GM19468 (cell line): ENCODE results near the gene PLCL1.
"Not testable (repeated sequence)": the region's sequence is repeated elsewhere in the genome, so short reads cannot be mapped to it uniquely, and the experiment has no call there.

Experiments used
- ATAC-seq: cut with Tn5 transposase; IDR thresholded peaks from one replicate; pipeline ENCODE4 v1.9.1; 2021; ENCODE audit warnings: mild to moderate bottlenecking, moderate library complexity, moderate number of reproducible peaks; ENCODE audit not compliant: unreplicated experiment; ENCODE audit errors: extremely low read depth

The PLCL1 gene

DNA sequence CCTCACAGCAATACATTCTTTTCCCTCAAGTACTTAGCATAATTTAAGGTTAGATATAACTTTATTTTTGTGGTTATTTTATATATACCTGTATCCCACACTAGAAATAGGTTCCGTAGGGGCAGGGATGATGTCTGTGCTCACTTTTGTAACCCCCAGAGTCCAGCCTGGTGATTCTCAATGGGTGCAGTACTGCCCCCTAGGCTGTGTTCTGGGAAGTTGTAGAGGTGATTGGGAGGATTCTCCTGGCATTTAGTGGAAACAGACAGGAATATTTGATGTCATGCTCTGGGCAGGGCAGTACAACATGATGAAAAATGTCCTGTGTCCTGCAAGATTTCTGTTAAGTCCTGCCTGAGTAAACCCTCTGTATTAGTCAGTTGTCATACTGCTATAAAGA lies 333.3 kb downstream of the PLCL1 start:
- ATAC-seq = no peak

DNA sequence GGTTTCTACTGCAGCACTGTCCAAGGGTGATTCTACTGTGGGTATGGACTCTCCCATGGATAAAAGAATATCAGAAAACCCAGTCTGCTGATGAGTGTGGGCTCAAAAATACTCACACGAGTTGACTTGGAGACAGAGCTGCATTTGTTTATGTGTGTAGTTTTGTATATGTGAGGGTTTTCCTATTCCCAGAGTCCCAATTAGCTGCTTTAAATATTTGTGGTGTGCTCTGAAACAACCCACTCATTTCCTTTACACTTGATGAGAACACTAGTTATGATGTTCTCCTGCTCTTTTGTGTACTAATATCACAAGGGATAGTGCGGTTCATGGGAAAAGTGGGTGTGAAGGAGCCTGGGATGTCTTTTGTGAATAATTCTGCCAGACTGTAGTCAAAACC lies 337.3 kb downstream of the PLCL1 start:
- no peak for ATAC-seq

DNA sequence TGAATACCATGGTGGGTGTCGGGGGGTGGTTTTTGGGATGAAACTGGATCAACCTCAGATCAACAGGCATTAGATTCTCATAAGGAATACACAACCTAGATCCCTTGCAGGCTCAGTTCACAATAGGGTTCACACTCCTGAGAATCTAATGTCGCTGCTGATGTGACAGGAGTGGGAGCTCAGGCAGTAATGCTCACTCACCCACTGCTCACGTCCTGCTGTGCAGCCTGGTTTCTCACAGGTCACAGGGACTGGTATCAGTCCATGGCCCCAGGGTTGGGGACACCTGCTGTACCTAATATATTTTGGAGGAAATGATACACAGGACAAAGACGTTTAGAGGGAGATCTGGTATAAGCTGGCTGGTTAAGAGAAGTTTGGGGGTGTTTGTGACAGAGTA lies 338.8 kb downstream of the PLCL1 start:
- ATAC-seq = no peak

DNA sequence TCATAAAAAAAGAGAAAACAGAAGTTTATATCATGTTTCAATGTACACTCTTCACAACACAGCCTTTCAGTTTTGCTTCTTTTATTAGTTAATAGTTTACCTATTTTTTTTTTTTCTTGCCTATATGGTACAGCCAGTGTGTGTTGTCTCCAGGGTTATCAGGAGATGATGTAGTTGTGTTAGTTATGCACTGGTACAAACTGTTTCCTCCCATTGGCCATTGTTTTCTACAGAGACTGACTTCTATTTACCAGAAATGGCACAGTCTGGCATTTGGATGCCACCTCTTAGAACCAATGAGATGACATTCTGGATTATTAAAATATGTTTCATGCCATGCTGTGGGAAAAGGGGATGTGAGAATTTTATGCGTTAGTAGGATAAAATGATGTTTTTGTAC lies 339.4 kb downstream of the PLCL1 start:
- ATAC-seq = no peak

DNA sequence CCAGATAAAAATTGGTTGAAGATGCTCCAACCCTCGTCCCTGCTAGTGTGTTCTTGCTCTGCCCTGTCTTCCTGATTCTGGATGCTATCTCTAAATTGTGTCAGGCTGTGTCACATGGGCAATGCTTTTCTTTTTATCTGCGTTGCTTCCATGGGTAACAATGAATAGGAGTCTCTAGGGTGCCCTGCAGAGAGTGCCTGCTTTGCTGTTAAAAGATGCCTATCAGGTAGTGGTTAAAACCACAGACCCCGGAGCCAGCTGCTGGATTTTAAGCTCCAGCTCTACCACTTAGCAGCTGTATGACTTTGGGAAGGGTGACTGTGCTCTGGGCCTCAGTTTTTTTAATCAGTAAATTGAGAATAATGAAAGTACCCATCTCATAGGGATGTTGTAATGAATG lies 340.3 kb downstream of the PLCL1 start:
- no peak for ATAC-seq

DNA sequence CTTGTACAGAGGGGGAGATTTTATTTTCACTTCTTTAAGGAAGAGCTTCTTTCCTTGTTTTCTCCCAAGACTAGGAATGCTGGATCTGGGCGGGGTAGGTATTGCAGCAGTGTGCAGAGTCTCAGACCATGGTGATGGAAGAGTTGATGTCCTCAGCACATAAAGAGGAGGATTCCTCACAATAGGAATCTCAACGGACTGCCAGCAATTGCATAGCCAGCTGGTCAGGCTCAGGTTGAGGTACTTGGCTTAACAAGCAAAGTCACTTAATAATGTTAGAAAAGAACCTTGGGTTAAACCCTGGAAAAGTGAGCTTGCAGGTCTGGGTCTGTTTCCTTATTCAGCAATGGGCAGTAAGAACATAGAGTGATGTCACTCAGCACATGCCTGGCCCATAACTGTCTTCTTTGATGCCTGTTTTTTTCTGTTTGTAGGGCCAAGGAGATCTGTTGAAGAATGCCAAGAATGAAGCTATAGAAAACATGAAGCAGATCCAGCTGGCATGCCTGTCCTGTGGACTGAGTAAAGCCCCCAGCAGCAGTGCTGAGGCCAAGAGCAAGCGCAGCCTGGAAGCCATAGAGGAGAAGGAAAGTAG lies 342.1 kb downstream of the PLCL1 start:
- no peak for ATAC-seq

DNA sequence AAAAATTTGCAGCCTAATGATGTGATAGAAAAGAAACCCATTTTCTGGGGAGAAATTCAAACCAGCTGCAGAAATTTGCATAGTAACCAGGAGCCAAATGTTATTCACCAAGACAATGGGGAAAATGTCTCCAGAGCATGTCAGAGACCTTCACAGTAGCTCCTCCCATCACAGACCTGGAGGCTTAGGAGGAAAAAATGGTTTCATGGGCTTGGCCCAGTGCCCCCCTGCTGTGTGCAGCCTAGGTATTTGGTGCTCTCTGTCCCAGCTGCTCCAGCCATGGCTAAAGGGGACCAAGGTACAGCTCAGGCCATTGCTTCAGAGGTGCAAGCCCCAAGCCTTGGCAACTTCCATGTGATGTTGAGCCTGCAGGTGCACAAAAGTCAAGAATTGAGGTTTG lies 352.9 kb downstream of the PLCL1 start:
- no peak for ATAC-seq

DNA sequence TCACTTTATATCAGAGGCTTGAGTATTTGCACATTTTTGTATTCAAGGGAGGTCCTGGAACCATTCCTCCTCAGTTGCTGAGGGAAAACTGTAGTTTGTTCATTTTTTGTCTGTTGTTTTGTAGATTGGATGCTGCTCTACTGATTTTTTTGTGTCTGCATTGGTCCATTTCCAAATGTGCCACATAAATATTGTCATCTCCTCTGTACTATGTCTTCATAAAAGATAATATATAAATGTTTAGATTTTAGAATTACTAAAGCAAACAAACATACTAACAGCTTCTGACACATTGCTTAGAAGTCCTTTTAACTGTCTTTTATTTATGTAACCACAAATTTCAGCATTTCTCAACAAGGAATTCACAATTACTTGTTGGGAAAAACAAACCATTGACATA lies 356.8 kb downstream of the PLCL1 start:
- ATAC-seq = no peak

DNA sequence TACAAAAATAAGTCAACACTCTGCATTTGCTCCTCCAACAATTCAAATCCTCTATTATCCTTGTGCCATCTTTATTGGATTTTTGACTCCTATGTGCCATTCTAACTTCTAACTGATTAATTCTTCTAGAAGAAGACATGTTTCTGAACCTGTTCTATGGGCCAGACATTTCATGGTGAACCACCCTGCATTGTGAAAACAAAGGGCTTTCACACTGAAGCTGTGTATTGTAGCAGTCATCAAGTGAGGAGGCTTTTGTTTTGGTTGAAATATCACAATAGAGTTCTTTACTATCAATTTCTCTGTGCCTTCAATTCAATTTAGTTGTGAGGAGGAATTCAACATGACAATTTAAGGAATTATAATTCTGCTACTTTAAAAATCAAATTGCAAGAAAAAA lies 357.9 kb downstream of the PLCL1 start:
- no peak for ATAC-seq

DNA sequence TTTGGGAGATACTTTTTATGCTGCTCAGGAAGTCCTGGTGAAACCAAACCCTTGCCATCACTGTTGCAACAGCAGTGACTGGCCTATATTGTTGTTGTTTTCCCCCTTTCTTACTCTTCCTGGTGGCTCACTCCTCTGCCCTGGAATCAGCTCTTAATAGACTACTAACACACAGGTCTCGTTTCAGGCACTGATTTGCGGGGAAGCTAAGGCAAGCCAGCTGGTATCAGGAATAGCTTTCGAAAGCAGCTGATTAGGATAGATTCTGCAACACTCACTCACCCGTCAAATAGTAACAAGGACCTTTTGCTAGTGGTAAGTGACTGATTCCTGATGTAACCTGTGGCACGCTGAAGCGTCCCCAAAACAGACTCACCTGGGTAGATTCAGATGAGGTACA lies 360.4 kb downstream of the PLCL1 start:
- ATAC-seq = no peak

DNA sequence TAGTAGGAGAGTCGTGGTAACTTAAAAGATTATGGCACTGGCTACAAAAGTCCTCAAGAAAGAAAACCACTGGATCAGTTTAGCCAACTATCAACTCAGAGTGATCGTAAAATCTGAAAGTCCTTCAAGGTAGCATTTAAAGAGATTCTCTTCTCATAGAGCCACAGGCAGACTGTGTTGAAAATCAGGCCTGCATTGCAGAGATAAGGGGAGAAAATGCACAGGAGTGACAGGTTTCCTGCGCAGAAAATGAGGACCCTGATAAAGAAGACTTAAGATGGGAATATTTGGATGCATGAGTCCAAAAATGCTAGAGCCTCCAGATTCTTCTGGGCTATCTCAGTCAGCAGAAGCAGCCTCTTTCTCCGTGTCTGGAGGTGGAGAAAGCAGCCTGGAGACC lies 360.9 kb downstream of the PLCL1 start:
- no peak for ATAC-seq

DNA sequence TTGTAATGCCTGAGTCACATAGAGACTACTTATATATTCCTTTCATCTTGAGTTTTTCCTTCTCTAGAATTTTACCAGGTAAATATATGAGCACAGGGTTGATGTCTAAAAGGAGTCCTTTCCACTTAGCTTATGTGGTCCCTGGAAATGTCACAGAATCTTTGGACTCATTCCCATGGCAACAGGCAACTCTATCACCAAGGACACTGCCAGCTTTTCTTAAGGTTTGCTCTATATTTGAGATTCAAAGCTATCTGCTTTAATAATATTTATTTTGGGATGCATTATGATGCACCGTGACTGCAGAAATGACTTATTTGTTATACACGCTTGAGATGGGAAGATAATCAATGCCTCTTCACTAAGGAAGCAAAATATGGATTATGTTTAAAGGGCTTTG lies 363.0 kb downstream of the PLCL1 start:
- ATAC-seq = no peak

DNA sequence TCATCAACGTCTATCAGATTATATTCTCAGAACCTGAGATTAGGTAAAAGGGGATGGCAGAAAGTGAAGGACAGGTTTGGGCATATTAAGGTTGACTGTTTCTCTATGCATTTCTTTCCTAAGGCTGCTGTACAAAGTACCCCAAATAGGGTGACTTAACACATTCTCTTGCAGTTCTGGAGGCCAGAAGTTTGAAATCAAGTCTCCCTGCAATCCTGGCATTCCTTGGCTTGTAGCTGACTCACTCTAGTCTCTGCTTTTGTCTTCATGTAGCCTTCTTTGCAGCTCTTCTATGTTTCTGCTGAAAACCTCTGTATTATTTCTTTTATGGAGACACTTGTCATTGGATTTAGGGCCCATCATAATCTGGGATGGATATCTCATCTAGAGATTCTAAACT lies 364.3 kb downstream of the PLCL1 start:
- ATAC-seq = no peak

DNA sequence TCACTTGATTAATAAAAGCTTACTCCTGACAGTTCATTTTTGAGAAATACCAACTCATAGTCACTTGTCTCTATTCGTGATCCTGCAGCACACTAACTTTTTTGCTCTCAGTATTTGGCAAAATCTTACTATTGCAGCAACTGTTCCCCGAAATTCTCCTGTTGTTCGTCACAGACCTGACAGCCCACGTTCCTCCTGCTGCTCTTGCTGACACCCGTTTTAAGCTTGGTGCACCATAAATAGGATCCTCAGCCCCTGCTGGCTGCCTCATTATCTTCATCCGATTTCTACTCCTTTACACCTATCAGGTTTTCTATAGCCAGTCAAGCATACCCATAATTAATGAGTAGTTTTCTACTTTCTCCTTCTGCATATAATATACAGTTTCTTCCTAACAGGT lies 368.8 kb downstream of the PLCL1 start:
- no peak for ATAC-seq

DNA sequence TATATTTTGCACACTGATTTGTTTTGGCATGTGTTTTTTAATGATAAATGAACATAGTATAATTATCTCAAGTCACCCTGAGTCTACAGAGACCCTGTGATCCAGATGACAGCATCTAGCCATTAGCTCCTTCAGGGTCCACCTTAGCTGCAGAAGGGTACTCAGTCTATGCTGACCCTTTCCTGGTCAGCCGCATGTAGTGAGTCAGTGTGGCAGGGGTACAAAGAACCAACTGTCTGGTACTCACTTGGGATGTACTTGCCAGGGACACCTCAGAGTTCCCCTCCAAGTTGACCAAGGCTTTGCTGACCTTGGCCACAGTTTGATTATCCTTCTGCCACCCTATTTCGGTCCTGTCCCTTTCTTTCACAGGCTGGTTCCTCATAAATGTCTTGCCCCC lies 369.5 kb downstream of the PLCL1 start:
- ATAC-seq = no peak

DNA sequence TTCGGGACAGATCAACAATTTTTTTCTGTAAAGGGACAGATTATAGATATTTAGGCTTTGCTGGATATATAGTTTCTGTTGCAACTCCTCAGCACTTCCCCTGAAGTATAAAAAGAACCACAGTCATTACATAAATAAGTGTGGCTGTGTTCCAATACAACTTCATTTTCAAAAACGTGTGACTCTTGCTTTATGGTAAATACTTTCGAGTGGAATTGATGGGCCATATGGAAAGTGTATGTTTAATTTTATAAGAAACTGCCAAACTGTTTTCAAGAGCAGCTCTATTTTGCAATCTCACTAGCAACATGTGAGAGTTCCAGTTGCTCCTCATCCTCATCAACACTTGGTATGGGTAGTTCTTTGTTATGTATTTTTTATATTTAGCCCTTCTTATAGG lies 370.9 kb downstream of the PLCL1 start:
- no peak for ATAC-seq

DNA sequence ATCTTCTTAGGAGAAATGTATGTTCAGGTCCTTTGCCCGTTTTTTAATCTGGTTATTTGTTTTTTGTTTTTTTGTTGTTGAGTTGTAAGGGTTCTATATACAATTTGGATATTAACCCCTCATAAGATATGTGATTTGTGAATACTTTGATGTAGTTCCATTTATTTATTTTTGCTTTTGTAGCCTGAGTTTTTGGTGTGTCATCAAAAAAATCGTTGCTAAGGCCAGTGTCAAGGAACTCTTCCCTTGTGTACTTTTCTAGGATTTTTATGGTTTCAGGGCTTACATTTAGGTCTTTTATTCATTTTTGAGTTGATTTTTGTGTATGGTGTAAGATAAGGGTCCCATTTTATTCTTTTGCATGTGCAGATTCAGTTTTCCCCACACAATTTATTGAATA lies 372.6 kb downstream of the PLCL1 start:
- ATAC-seq = no peak

DNA sequence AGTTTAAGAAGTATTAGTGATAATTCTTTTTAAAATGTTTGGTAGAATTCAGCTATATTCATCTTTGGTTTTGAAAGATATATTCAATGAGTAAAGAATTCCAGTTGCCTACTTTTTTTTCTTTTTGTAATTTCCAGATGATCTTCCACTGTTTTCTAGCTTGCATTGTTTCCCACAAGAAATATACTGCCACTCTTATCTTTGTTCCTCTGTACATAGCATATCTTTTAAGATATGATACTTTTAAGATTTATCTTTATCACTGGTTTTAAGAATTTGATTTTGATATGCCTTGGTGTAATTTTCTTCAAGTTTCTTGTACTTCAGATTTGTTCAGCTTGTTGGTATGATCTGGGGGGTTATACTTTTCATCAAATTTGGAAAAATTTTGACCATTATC lies 374.4 kb downstream of the PLCL1 start:
- ATAC-seq = no peak

DNA sequence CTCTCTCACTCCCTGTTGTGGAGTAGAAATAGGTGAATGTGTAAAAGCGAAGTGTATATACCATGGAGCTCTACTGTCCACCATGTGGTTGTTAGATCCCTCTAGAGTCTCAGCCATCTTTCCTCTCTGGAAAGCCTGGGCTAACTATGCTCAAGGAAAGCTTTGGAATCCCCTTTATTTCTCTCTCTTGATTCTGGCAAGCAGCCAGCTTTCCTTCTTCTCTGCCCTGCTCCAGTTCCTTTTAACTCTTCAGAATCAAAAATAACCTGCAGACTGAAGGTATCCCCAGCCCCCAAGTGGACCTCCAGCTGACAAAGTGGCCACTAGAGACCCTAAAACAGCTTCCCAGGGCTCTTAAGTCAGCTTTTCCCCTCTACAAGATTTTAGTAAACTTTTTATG lies 381.9 kb downstream of the PLCL1 start:
- no peak for ATAC-seq

DNA sequence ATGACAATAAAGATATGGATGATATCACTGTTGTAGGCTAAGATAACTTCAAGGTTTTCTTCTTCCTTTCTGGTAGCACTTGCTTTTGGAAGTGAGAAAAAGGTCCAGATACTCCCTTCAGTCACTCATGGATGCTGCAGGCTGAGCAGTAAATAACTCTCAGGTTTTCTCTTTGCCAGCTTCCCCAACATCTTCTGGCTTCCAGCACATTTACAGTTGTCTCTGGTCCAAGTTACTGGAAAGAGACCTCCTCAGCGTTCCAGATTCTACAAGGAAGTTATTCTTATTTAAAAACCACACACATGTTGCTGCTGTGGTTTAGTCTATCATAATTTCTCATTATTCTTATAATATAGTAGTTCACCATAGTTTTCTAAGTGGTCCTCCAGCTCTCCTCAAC lies 383.4 kb downstream of the PLCL1 start:
- no peak for ATAC-seq

DNA sequence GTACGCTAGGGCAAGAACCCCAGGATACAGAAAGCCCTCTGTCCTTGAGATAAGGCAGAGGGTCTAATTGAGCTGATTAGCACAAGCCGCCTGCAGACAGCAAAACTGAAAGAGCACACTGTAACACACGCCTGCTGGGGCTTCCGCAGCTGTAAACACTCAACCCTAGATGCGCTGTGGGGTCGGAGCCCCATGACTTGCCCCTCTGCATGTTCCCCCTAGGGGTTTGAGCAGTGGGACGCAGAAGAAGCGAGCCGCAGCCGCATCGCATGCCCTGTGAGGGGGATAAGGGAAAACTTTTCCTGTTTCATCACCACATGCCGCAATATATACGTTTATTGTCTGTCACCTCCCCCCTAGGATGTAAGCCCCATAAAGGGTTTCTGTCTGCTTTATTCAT lies 384.6 kb downstream of the PLCL1 start:
- ATAC-seq = no peak

DNA sequence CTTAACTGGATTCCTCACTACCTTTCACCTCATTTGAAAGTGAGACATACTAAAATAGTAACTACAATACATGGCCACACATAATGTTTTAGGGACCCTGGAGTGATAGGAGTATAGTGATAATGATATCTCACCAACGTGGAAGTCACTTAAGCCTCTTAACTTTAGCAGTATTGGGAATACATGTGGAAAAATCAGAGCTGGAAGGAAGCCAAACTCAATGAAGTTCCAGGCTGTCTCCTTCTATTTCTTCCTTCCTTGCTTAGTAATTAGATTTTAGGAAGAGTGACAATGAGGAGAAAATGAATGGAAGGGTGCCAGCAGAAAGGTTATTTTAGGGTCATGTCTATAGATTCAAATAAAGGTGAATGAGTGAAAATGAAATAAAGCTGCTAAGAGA lies 387.3 kb downstream of the PLCL1 start:
- no peak for ATAC-seq

DNA sequence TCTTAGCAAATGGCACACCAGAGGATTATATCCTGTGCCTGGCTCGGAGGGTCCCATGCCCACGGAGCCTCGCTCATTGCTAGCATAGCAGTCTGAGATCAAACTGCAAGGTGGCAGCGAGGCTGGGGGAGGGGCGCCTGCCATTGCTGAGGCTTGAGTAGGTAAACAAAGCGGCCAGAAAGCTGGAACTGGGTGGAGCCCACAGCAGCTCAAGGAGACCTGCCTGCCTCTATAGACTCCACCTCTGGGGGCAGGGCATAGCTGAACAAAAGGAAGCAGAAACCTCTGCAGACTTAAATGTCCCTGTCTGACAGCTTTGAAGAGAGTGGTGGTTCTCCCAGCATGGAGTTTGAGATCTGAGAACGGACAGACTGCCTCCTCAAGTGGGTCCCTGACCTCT lies 392.2 kb downstream of the PLCL1 start:
- not testable (repeated sequence) for ATAC-seq
